H9 (cell line): ENCODE measurements around the gene LYSMD2. TPM values are rescaled to one million over a fixed set of nuclear protein-coding genes. Genes with fewer than 3 reads are reported as not detected.
A peak's percentile ranks its signal among the peaks of the same experiment; 100 is the strongest.

ENCODE experiments used
- DNase-seq: peaks from one replicate; pipeline ENCODE4 v3.0.0-alpha.2; 2017
- H2AFZ ChIP-seq: one replicate; pipeline ENCODE4 v1.6.1; 2013; ENCODE audit warnings: mild to moderate bottlenecking, low read length, control low read depth, moderate library complexity
- H2AK5ac ChIP-seq: 2 replicates; pipeline ENCODE4 v1.6.1; 2013; ENCODE audit warnings: low read length, control low read depth, mixed read lengths; ENCODE audit not compliant: insufficient read length
- H2BK120ac ChIP-seq: one replicate; pipeline ENCODE4 v1.6.1; 2013; ENCODE audit warnings: low read depth, mild to moderate bottlenecking, low read length, control low read depth, inconsistent platforms; ENCODE audit not compliant: poor library complexity, severe bottlenecking
- H2BK12ac ChIP-seq: 2 replicates; pipeline ENCODE4 v1.6.1; 2013; ENCODE audit warnings: low read length, control low read depth, mixed read lengths, low read depth; ENCODE audit not compliant: insufficient read length
- H2BK15ac ChIP-seq: 2 replicates; pipeline ENCODE4 v1.6.1; 2013; ENCODE audit warnings: low read depth, low read length, control low read depth
- H2BK20ac ChIP-seq: one replicate; pipeline ENCODE4 v1.6.1; 2013; ENCODE audit warnings: low read depth, mild to moderate bottlenecking, low read length, control low read depth, inconsistent platforms; ENCODE audit not compliant: poor library complexity, severe bottlenecking
- H2BK5ac ChIP-seq: 2 replicates; pipeline ENCODE4 v1.6.1; 2013; ENCODE audit warnings: low read length, control low read depth, mixed read lengths; ENCODE audit not compliant: insufficient read length
- H3K14ac ChIP-seq: 2 replicates; pipeline ENCODE4 v1.6.1; 2013; ENCODE audit warnings: low read length, control low read depth; ENCODE audit not compliant: insufficient read depth
- H3K18ac ChIP-seq: 2 replicates; pipeline ENCODE4 v1.6.1; 2013; ENCODE audit warnings: low read depth, mild to moderate bottlenecking, mixed read lengths, low read length, control low read depth; ENCODE audit not compliant: insufficient read length
- H3K23ac ChIP-seq: 2 replicates; pipeline ENCODE4 v1.6.1; 2013; ENCODE audit warnings: low read length, control low read depth, mixed read lengths, low read depth; ENCODE audit not compliant: insufficient read length
- H3K23me2 ChIP-seq: 2 replicates; pipeline ENCODE4 v1.6.1; 2013; ENCODE audit warnings: low read depth, mild to moderate bottlenecking, mixed read lengths, low read length, control low read depth; ENCODE audit not compliant: insufficient read length, poor library complexity, severe bottlenecking
- H3K27ac ChIP-seq: 2 replicates; pipeline ENCODE4 v1.5.1; 2013; ENCODE audit warnings: low read length, control low read depth, mixed read lengths, low read depth; ENCODE audit not compliant: insufficient read length
- H3K27me3 ChIP-seq: 2 replicates; pipeline ENCODE4 v1.6.1; 2013; ENCODE audit warnings: low read length, control low read depth, inconsistent platforms; ENCODE audit not compliant: insufficient read depth
- H3K4ac ChIP-seq: 2 replicates; pipeline ENCODE4 v1.6.1; 2013; ENCODE audit warnings: low read depth, mild to moderate bottlenecking, control low read depth, inconsistent platforms, low read length, moderate library complexity
- H3K4me1 ChIP-seq: 2 replicates; pipeline ENCODE4 v1.6.1; 2013; ENCODE audit warnings: low read length, control low read depth, inconsistent platforms; ENCODE audit not compliant: insufficient read depth
- H3K4me2 ChIP-seq: 2 replicates; pipeline ENCODE4 v1.6.1; 2013; ENCODE audit warnings: low read length, control low read depth, mixed read lengths; ENCODE audit not compliant: insufficient read length, insufficient read depth
- H3K56ac ChIP-seq: 2 replicates; pipeline ENCODE4 v1.6.1; 2013; ENCODE audit warnings: low read depth, mild to moderate bottlenecking, mixed read lengths, low read length, control low read depth; ENCODE audit not compliant: insufficient read length
- H3K79me1 ChIP-seq: 2 replicates; pipeline ENCODE4 v1.6.1; 2013; ENCODE audit warnings: low read depth, mild to moderate bottlenecking, moderate library complexity, low read length, control low read depth, inconsistent platforms; ENCODE audit not compliant: insufficient read depth, poor library complexity, severe bottlenecking
- H3K79me2 ChIP-seq: 2 replicates; pipeline ENCODE4 v1.6.1; 2013; ENCODE audit warnings: low read length, control low read depth, inconsistent platforms; ENCODE audit not compliant: insufficient read depth
- H3K9ac ChIP-seq: 2 replicates; pipeline ENCODE4 v1.6.1; 2013; ENCODE audit warnings: low read length, control low read depth, mixed read lengths; ENCODE audit not compliant: insufficient read length; ENCODE audit errors: extremely low read depth
- H3K9me3 ChIP-seq: one replicate; pipeline ENCODE4 v1.6.1; 2013; ENCODE audit warnings: low read depth, low read length, inconsistent platforms; ENCODE audit not compliant: control insufficient read depth
- H3T11ph ChIP-seq: one replicate; pipeline ENCODE4 v1.6.1; 2013; ENCODE audit warnings: mild to moderate bottlenecking, low read length, control low read depth, inconsistent platforms
- H4K20me1 ChIP-seq: one replicate; pipeline ENCODE4 v1.6.1; 2013; ENCODE audit not compliant: control insufficient read depth, insufficient read length, insufficient read depth
- H4K5ac ChIP-seq: 2 replicates; pipeline ENCODE4 v1.6.1; 2013; ENCODE audit warnings: low read depth, mild to moderate bottlenecking, mixed read lengths, low read length, control low read depth; ENCODE audit not compliant: insufficient read length
- H4K8ac ChIP-seq: replicated peaks from 2 replicates; pipeline ENCODE4 v1.6.1; 2013; ENCODE audit warnings: low read length, control low read depth, mixed read lengths, low read depth; ENCODE audit not compliant: insufficient read length
- H4K91ac ChIP-seq: 2 replicates; pipeline ENCODE4 v1.6.1; 2013; ENCODE audit warnings: low read depth, mild to moderate bottlenecking, moderate library complexity, mixed read lengths, low read length, control low read depth; ENCODE audit not compliant: insufficient read length
- H3K27ac Mint-ChIP-seq, 3 experiments: 2 replicates in 2 of 3; 3 replicates in 1 of 3; pipeline ENCODE4 v1.8.0; 2020 to 2021; ENCODE audit warnings: mixed read lengths in 3 of 3, mild to moderate bottlenecking in 1 of 3, moderate library complexity in 1 of 3
- H3K27me3 Mint-ChIP-seq: 2 replicates; pipeline ENCODE4 v1.8.0; 2021; ENCODE audit warnings: low read depth, mild to moderate bottlenecking, moderate library complexity, mixed read lengths
- H3K36me3 Mint-ChIP-seq, 3 experiments: 2 replicates in 2 of 3; 3 replicates in 1 of 3; pipeline ENCODE4 v1.8.0; 2020 to 2021; ENCODE audit warnings: low read depth in 3 of 3, mixed read lengths in 3 of 3; ENCODE audit not compliant: insufficient read depth in 1 of 3
- H3K4me1 Mint-ChIP-seq, 2 experiments: 2 replicates each; pipeline ENCODE4 v1.8.0; 2020; ENCODE audit warnings: mixed read lengths in 2 of 2
- H3K4me3 Mint-ChIP-seq, 2 experiments: 2 replicates in 1 of 2; 3 replicates in 1 of 2; pipeline ENCODE4 v1.8.0; 2020 to 2021; ENCODE audit warnings: mild to moderate bottlenecking in 2 of 2, mixed read lengths in 2 of 2, moderate library complexity in 1 of 2
- H3K9me3 Mint-ChIP-seq, 2 experiments: 2 replicates in 1 of 2; 3 replicates in 1 of 2; pipeline ENCODE4 v1.8.0; 2020; ENCODE audit warnings: mild to moderate bottlenecking in 2 of 2, mixed read lengths in 2 of 2, moderate library complexity in 1 of 2
- CTCF ChIP-seq: fragments of 200-600 bp; sonication (generic); conservative IDR thresholded peaks from 3 replicates; pipeline ENCODE4 v1.8.0; 2021; ENCODE audit warnings: antibody characterized with exemption, mild to moderate bottlenecking
- WGBS: extraction: QIAGEN DNeasy Blood & Tissue Kit; methylation state at CpG from one replicate; pipeline ENCODE4 v1.1.7; 2013; ENCODE audit warnings: missing lambda C conversion rate, low lambda C conversion rate, mixed read lengths; ENCODE audit not compliant: insufficient read length; ENCODE audit errors: extremely low coverage; 5-methylcytosine and 5-hydroxymethylcytosine counted together
- total RNA-seq: library from RNA; stranded (reverse); gene quantifications from 2 replicates; pipeline ENCODE4 v1.2.1, GENCODE V29; 2021

LYSMD2 gene
- total RNA-seq, 1 experiment from 2014 or later: 3.9 TPM

- H3K27me3 ChIP-seq: peaks cover 19% of the 10 kb centered on the region; the same call in 1 of the 2 replicates
- no peaks in the 10 kb centered on the region for H3K79me1 ChIP-seq
- H3K27ac ChIP-seq: no peak overlapping the region
- H3K4me1 ChIP-seq: no peaks in the 10 kb centered on the region
- no peak overlapping the region for H4K91ac ChIP-seq
- H3K56ac ChIP-seq: no peak overlapping the region
- peak overlapping the region; percentile 83 to 94 for H3K4me3 Mint-ChIP-seq
- no peaks in the 10 kb centered on the region; a peak in 1 of 5 replicates for H3K9me3 Mint-ChIP-seq
- DNase-seq: peak; percentile 50
- H3K14ac ChIP-seq: no peak overlapping the region
- no peak overlapping the region for H2BK12ac ChIP-seq
- H3K18ac ChIP-seq: no peak overlapping the region
- no peak overlapping the region for H2BK120ac ChIP-seq
- H3K36me3 Mint-ChIP-seq: peaks cover 0 to 1% (median 0%) of the 10 kb centered on the region in 3 experiments; a peak in 1 of 7 replicates
- no peak overlapping the region for H3K23ac ChIP-seq
- H2BK5ac ChIP-seq: no peak overlapping the region
- H3T11ph ChIP-seq: no peak overlapping the region
- H3K27ac Mint-ChIP-seq: no peak overlapping the region
- H3K79me2 ChIP-seq: no peaks in the 10 kb centered on the region
- peak overlapping the region; percentile 76 for H3K4me2 ChIP-seq
- no peak overlapping the region for H4K8ac ChIP-seq
- TF ChIP-seq CTCF: no peak
- H2AK5ac ChIP-seq: no peak overlapping the region
- H3K23me2 ChIP-seq: peaks cover 7% of the 10 kb centered on the region
- no peak overlapping the region for H4K5ac ChIP-seq
- H2BK20ac ChIP-seq: no peak overlapping the region
- H3K4ac ChIP-seq: no peak overlapping the region
- peaks cover 80% of the 10 kb centered on the region for H3K27me3 Mint-ChIP-seq
- H4K20me1 ChIP-seq: no peaks in the 10 kb centered on the region
- H2BK15ac ChIP-seq: no peak overlapping the region
- H3K9ac ChIP-seq: no peak overlapping the region
- H3K4me1 Mint-ChIP-seq: peaks cover 12 to 15% of the 10 kb centered on the region in 2 experiments
- H3K9me3 ChIP-seq: no peaks in the 10 kb centered on the region
- H2AFZ ChIP-seq: no peak overlapping the region
- WGBS: no CpG with 5 or more reads among the region's 71 CpGs
These were observed 14.5 kb upstream of the LYSMD2 start for GRCh38 chr15:51751697-51752683.
